HuH-7.5 (cell line): ENCODE measurements around the gene PAFAH1B2.
"Not testable (repeated sequence)": the region's sequence is repeated elsewhere in the genome, so short reads cannot be mapped to it uniquely, and the experiment has no call there.

Experiments
- DNase-seq: peaks from one replicate; pipeline ENCODE4 v3.0.0; 2011; ENCODE audit warnings: low spot score

The PAFAH1B2 gene, protein sequence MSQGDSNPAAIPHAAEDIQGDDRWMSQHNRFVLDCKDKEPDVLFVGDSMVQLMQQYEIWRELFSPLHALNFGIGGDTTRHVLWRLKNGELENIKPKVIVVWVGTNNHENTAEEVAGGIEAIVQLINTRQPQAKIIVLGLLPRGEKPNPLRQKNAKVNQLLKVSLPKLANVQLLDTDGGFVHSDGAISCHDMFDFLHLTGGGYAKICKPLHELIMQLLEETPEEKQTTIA

GRCh38 chr11:117143871-117144476 is at the start of gene PAFAH1B2:
Gene PAFAH1B2 (plus strand): TSS chr11:117144287. CDS start chr11:117152448, 8,161 bp downstream.
- DNase-seq, result peak; percentile 88

- DNase-seq, result no peak
These were observed 49.3 kb upstream of the PAFAH1B2 start for GRCh38 chr11:117094776-117095175.

DNA sequence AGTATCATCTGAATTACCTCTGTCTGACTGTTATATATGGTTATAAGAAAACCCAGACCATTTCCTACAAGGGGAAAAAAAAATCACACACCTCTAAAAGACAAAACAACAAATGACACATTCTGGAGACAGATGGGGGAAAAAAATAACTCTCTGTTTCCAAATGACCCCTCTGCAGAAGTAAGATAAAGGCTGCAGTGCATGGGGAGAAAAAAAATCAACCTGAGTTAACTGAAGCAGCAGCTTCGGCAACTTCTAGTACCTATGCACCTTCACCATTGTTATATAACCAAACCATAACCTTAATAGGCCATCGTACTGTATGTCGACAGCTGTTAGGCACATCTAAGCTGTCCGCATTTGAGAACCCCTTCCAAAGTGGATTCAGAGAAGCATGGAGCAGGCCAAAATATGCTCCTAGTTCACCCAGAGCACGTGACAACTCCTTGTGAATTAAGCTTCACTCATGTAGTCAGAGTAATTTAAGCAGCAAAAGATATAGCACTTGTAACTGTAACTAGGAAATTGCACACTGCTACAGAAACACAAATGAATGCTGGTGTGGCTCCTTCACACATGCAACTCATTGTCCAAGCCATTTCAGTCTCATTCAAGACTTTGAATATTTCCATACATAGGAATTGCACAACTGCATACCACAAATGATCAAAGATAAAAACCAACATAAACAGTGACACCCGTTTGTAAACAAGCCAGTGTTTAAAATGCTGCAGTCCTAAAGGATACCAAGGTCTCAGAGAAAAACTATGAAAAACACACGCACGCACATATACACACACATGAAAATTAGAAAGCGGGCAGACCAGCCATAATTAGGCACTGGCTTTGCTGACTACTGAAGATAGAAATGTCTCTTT is 48.6 kb upstream of the PAFAH1B2 start:
- DNase-seq, result peak; percentile 34

DNA sequence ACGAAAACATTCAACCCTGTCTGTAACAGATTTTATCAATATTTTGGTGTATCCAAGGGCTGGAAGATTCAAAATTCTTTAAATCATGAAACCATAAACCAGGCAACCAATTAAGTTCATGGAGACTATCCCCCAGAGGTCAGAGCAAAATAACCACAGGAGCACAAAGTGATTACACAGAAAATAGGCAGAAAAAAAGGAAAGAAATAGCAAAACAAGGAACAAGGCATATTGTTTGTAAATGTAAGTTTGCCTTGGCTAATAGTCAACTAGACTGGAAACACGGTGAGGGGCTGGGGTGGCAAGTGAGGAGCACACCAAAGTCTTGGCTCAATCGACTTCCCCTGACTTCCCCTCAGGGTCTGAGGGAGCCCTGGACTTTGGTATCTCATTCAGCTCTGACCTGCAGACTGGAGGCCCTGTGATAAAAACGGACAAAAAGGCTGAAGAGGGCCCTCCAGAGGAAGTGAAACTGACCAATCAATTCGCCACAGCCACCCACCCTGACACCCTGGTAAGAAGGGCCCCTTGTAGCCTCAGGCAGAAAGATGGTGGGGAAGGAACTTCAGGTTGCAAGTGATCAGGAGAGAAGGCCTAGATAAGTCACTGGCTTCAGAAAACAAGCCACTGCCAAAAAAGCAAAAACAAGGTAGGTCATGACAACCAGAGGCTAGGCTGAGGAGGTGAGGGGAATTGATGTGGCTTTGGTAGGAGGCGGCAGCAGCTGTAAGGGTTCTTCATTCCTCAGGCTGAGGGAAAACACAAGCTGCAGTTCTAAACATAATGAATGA is 47.7 kb upstream of the PAFAH1B2 start:
- DNase-seq, result peak; percentile 59

GRCh38 chr11:117097014-117097388 is 47.1 kb upstream of the PAFAH1B2 start:
- DNase-seq, result no peak

DNA sequence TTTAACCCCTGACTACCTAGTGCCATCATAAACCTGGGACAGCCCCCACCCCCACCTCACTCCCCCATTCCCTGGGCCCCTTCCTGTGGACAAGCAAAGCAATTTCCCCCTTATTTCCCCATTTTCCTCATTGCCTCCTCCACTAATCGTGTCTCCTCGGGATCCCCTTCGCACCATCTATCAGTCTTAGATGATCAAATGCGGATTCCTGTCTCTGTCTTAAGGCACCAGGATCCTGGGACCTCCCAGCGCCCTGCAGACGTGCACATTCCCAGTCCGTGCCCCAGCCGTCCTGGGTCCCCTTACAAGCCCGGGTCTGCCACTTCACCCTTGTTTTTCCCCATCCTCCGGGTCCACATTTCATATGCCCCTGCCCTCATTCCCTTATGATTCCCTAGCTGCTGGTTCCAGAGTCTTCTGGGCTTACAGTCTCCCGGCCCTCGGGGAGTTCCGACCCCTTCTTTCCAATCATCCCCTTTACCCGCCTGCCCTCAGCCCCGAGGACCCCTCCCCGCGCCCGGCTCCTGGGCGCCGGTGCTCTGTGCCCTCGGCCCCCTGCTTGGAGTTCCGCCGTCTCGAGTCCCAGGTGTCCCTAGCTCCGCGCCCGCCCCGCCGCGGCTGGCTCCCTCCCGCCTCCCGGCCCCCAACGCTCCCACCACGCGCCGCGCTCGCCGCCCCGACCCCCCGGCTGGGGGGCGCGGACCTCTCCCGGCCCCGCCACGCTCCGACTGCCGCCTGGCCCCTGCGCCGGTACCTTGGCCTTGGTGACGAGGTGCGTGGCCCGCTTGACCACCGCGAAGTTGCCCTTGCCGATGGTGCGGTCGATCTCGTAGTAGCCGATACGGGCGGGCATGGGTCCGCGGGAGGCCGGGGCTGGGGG is 46.5 kb upstream of the PAFAH1B2 start:
- DNase-seq, result no peak

- peak; percentile 92 for DNase-seq
These were observed 45.5 kb upstream of the PAFAH1B2 start, which contains the start of gene SIK3 for GRCh38 chr11:117098269-117099232. Gene SIK3 (minus strand): TSS chr11:117098428. CDS start chr11:117098415, 13 bp downstream.

GRCh38 chr11:117099696-117100095 is 44.4 kb upstream of the PAFAH1B2 start:
- DNase-seq, result no peak

DNA sequence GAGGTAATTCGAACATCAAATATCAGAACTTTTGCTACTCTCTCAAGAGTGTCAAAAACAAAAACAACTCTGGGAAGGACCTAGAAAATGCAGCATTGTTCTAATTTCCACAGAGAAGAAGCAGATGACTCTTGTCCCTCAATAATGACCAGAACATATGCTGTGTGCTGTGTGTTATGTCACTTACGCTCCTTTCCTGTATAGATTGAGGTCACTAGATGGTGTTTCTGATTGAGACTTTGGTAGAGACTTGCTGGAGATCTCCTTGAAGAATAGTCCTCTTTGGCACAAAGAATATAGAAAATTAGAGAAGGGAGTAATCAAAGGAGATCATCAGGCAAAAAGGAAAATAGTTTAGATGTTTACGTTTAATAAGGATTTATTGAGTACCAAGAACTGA is 43.5 kb upstream of the PAFAH1B2 start:
- DNase-seq, result no peak

- no peak for DNase-seq
These were observed 36.1 kb upstream of the PAFAH1B2 start for GRCh38 chr11:117107701-117108590.

- no peak for DNase-seq
These were observed 33.7 kb upstream of the PAFAH1B2 start for GRCh38 chr11:117110294-117110950.

- not testable (repeated sequence) for DNase-seq
These were observed 31.6 kb upstream of the PAFAH1B2 start for GRCh38 chr11:117112497-117112896.

DNA sequence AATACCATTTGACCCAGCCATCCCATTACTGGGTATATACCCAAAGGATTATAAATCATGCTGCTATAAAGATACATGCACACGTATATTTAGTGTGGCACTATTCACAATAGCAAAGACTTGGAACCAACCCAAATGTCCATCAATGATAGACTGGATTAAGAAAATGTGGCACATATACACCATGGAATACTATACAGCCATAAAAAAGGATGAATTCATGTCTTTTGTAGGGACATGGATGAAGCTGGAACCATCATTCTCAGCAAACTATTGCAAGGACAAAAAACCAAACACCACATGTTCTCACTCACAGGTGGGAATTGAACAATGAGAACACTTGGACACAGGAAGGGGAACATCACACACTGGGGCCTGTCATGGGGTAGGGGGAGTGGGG is 31.1 kb upstream of the PAFAH1B2 start:
- not testable (repeated sequence) for DNase-seq

GRCh38 chr11:117117681-117118080 is 26.4 kb upstream of the PAFAH1B2 start:
- DNase-seq, result no peak

DNA sequence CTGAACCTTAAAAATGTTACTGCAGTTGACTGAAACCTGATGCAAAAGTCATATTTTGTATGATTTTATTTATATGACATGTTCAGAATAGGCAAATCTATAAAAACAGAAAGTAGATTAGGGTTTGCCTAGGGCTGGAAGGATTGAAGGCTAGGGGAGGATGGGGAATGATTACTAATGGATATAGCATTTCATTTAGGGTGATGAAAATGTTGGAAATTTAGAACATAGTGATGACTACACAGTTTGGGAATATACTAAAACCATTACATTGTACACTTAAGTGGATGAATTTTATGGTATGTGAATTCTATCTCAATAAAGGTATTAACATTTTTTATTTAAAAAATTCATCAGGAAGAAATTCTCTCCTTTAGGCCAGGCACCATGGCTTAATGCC is 22.9 kb upstream of the PAFAH1B2 start:
- no peak for DNase-seq

DNA sequence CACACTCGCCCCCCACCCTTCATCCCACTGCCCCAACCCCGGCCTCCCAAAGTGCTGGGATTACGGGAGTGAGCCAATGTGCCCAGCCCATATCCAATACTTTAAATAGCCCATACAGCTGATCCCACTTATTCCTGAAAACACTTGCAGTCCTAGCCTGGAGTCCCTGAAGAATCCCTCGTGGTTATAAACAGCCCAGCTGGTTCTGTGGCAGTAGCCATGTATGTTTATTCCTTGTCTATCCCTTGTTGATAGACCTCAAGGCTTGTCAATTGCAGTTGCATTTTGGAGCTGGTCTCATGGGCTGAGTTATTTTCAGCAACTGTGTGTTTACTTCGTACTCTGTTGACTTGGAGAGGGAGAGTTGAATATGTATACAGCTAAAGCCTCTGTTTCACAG is 21.5 kb upstream of the PAFAH1B2 start:
- no peak for DNase-seq

DNA sequence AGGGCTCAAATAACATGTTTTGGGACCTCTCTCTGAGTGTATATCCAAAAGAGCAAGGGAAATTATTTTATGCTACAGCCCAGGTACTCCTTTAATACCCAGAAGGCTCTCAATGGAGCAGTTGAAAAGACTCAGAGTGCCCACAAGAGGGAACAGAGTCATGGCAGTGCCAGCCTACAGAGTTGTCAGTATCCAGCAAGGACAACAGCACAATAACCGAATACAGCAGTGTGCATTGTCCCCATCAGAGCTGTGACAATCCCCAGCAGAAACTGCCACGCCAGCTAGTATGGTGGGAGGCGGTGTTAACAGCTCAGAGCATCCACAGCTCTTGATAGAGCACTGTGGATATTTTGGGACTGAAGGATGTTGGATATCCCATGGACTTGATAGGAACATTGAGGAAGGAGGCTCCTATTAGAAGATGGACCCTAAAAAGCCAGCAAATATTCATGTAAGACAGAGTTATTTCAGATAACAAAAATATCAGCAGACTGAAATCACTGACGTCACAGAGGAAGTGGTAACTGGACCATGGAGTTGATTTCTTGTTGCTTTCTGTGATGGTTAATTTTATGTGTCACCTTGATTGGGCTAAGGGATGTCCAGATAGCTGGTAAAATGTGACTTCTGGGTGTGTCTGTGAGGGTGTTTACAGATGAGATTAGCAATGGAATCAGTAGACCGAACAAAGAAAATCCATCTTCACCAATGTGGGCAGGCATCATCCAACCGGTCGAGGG is 17.7 kb upstream of the PAFAH1B2 start:
- DNase-seq, result no peak
